HG03045 (cell line): ENCODE results near the gene FEN1.

ENCODE experiments used
- ATAC-seq: cut with Tn5 transposase; IDR thresholded peaks from one replicate; pipeline ENCODE4 v1.9.1; 2021; ENCODE audit warnings: mild to moderate bottlenecking, moderate library complexity; ENCODE audit not compliant: unreplicated experiment

Gene FEN1

DNA sequence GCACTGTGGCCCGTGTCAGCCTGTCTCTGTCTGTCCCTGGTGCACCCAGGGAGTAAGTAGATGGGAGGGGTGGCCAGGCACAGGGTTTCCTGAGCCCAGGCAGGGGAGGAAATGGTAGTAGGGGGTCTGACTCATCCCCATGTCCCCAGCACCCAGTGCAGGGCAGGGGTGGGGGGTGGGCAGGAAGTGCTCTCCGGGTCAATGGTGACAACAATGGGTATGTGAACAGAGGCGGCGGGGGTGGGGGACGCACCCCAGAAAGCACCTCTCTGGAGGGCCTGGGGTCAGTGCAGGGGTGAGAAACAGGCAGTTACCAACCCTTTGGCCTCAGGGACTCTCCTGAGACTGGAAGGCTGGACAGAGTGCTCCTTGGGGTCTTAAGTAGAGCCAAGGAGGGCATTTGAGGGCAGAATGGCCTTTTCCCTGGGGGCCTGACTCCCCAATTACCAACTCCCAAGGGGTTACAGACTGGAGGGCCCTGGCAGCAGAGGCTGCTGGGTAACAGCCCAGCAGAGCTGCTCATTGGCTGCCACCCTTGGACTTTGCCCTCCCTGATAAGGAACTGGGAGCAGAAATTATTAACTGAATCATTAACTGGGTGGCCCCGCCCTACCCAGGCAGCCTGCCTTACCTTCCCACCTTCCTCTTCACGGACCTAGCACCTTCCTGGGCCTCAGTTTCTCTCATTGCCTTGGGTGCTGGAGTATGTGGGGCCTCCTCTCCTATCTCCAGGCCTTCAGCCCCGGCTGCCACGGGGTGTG, 36.1 kb upstream of the FEN1 start:
- no peak for ATAC-seq

DNA sequence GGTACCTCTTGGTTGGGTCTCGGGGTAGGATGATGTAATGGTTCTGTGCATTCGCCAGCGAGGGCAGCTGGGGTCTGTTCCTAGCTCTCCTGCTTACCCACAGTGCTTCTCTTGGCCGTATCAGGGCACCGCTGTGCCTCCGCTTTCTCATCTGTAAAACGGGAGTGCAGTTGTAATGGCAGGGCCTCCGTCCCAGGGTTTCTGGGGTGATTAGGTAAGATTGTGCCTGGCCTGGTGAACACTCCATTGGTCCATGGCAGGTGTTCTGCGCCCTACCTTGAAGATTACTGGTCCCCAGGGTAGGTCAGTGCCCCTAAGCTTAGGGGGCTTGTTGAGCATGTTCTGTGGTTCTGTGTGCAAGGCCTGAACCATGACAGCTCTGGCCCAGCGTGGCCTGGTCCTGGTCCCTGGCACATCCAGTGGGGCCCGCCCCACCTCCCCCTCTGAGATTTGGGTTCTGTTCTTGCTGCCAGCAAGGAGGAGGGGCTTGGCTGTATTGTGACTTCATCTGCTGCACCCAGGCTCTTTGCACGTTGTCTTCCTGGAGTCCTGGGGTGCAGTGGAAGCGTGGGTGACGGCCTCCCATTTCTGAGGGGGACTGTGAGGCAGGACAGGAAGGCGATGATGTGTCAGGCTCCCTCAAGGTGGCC, 35.4 kb upstream of the FEN1 start:
- no peak for ATAC-seq

DNA sequence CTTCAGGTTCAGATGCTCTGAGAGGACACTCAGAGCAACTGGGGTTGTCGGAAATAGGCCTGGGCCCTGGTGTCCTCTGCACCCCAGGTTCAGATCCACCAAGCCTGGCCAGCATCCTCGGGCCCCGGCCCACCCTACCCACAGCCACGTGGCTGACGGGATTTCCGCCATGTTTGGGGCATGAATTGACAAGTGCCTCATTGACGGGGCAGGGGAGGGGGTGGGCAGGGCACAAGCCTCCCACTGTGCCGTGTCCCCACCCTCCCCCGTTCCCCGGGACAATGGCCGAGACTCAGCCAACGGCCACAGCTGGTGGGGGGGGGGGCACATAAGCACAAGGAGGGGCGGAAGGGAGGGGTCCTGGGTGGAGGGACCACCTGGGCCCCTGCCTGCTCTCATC, 31.8 kb upstream of the FEN1 start:
- ATAC-seq, result no peak

DNA sequence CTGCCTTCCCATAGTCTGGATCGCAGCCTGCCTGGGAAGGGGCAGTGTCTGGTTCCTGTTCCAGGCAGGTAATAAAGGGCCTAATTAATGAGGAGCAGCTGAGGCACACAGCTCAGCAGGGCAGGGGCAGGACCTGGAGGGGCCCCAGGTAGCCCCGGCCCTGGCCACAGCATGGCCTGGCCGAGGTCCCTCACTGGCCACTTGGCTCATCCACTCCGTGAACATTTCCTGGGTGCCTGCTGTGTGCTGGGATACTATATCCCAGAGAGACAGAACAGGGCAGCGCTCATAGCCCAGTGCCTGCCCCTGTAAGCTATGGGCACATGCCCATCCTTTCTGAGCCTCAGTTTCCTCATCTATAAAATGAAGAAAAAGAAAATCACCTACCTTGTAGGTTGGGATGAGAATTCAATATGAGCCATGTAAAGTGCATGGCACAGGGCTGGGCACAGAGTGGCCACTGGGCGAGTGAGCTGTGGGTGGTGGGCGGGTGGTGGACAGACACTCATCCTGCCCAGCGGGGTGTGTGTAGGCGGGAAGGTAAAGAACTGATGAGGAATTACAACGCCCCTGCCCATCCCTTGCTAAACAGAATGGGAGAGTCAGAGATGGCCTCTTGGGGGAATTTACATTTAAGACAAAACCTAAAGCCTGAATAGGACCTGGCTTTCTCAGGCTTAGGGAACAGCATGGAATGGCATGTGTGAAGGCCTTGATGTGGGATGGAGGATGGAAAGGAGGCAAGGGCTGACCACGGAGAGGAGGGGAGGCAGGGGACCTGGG, 31.1 kb upstream of the FEN1 start:
- no peak for ATAC-seq

DNA sequence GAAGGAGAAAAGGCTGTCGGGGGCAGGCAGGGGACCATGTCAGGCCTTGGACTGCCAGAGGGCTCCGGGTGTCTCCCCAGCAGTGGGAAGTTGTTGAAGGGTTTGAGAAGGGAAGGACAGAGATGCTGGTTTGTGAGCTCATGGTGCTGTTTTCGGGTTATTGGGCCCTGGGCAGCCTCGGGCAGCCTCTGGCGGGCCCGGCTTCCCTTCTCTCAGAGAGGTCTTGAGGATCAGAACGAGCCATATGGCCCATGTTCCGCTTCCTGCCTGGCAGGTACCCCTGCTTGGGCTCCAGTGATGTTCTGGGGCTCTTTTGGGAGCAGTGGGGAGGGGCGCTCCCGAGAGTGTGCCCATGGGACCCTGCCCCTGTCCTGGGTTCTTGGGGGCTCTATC, 30.5 kb upstream of the FEN1 start:
- no peak for ATAC-seq

DNA sequence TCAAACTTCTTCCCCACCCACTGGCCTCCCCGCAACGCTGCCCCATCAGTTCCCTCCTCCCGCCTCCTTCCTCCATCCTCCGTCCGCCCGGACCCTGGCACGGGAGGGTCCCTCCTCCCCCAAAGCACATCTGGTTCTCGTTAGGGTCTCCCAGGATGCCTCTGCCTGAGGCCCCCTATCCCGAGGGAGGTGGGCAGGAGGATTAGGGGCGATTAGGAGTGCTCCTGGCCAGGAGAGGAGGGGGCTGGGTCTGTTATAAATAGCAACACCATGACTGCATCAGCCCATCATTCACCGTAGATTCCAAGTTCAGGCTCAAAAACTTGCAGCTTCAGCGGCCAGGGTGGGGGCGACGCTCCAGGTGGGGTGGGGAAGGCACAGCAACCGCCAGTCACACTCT, 29.9 kb upstream of the FEN1 start:
- ATAC-seq, result no peak

DNA sequence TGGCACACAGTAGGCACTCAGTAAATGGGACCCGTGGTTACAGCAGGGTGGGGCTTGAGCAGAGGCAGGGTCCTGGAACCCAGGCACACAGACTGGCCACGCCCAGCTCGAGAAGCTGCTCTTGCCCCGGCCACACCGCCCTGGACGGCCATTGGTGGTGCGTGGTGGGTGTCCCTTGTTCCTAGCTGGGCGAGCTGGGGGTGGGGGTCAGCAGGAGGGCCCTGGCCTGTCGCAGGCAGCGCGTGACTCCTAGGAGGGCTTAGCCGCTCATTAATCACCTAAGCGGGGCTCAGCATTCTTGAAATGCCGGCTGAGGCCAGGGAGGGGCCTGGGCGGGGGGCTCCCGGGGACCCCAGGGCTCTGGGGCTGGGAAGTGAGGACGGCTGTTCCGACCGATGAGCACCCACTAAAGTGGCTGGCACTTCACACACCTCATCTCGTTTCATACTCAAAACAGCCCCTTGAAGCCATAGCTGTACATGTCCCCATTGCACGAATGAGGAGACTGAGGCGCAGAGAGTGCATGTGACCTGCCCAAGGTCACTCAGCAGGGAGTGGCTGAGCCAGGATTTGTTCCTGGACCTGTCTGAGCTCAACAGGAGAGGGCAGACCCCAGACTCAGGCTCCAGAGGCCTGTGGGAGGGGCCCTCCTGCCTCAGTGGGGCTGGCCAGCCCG, 28.6 kb upstream of the FEN1 start:
- no peak for ATAC-seq

DNA sequence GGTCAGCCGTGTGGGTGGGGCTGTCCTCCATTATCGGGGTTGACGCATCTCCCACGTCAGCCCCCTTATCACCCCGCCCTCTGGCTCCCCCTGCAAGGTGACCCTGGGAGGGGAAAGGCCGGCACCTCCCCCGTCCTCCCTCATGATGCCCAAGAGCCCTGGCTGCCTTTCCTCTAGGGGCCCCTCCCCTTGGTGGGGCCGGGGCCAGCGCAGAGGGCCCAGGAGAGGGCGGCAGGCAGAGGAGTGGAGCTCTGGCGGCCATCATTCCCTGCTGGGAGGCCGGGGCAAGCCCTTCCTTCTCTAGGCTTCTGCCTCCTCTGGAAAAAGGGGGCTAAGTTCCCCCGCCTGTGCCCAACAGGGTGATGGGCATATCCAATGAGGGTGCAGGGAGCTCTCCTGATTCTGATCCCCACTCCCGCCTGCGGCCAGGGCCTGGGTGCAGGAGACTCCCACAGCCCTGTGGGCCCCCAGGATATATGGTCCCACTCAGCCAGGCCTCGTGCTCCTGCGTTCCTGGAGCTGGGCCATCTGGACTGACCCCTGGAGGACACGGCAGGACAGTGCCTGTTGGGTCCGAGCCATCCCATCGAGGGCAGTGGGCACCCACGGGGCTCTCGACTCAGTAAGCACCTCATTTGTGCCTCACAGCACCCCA, 28.0 kb upstream of the FEN1 start:
- ATAC-seq, result no peak

DNA sequence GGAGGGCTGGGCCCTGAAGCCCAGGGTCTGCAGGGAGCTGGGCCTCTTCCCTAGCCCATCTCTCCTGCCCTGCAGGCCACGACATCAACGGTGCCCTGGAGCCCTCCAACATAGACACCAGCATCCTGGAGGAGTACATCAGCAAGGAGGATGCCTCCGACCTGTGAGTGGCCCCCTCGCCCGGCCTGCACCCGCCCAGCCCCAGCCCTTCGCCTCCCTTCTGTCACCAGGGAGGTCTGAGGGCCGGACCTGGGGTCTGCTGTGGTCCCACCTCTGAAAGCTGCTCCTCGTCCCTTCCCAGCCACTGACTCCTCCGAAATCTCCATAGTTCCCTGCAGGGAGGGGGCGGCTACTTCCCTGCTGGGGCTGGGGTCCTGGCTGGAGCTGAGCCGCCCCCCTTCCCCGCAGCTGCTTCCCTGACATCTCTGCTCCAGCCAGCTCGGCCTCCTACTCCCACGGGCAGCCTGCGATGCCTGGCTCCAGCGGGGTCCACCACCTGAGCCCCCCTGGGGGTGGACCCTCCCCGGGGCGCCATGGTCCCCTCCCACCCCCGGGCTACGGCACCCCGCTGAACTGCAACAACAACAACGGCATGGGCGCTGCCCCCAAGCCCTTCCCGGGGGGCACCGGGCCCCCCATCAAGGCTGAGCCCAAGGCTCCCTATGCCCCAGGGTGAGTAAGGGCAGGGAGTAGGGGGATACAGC, 27.0 kb upstream of the FEN1 start:
- ATAC-seq, result no peak

DNA sequence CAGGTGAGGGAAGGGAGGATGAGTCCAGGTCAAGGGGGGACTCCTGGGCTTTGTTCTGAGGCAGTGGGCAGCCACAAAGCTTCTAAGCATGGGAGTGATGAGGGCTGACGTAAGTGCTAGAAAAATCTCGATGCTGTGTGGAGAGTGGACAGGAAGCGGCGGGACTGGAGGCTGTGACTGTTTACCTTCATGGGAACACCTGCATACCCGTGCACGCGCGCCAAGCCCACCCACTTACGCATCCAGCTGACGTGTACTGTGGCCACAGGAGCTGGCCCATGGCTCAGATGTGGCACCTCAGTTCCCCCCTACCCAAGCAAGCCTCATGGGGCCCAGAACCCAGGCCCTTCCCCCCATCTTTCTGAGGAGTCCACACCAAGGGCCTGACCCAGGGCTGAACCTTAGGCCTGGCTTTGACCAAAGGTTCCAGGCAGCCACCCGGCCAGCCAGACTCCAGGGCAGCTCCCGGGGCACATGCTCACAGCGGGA, 26.3 kb upstream of the FEN1 start:
- ATAC-seq, result no peak

DNA sequence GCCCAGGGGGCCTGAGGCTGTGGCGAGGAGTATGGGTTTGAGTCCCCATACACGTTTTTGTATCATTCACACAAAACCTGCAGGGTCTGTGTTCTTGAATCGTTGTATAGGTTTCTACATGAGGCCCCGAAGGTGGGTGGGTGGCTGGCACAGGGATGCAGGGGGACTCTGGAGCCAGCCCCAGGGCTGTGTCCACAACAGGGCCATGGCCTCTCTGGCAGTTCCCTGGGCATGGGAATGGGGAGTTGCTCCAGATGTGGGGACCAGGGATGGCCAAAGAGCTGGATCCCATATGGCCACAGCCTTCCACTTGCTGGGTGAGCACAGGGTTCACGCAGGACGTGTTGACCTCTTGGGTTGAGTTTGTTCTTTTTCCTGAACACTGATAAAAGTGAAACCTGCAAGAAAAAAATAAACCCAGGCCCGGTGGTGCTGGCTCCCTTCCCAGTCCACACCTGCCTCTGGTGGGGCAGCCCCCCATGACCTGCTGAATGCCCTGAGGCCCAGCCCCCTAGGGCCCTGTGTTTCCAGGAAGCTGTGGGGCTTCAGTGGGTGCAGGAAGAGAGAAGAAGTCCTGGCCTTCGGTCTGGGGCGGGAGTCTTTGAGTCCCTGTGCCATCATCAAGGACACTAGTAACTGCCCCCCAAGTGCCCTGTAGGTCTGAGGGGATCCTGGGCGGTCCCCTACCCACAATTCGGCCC, 24.2 kb upstream of the FEN1 start:
- no peak for ATAC-seq

DNA sequence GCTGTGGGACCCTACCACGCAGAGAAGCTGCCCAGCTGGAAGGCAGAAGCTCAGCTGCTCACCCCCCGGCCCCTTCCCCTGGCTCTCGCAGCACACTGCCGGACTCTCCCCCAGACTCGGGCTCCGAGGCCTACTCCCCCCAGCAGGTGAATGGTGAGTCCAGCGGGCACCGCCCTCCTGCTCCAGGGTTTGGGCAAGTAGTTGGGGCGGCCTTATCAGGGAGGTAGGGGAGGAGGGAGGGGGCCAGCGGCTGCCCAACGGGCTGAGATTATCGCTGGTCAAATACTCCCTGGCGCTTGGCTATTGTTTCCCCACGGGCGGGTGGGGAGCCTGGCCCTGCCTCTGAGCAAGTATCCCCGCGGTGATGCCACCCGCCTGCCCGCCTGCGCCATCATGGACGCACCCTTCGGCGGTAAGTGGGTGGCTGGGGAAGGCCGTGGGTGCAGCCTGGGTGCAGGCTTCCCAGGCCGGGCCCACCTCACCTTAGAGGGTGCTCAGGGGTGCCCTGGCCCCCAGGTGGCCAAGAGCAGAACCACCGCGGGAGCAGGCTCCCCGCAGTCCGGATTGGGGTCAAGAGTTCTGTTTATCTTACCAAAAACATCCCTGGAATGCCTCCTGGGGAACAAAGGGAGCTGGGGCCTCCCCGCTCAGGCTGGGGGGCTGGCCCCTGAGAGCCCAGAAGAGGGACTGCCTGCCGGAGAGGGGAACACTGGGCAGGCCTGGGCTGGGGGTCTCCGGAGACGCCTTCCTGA, 23.4 kb upstream of the FEN1 start:
- no peak for ATAC-seq

DNA sequence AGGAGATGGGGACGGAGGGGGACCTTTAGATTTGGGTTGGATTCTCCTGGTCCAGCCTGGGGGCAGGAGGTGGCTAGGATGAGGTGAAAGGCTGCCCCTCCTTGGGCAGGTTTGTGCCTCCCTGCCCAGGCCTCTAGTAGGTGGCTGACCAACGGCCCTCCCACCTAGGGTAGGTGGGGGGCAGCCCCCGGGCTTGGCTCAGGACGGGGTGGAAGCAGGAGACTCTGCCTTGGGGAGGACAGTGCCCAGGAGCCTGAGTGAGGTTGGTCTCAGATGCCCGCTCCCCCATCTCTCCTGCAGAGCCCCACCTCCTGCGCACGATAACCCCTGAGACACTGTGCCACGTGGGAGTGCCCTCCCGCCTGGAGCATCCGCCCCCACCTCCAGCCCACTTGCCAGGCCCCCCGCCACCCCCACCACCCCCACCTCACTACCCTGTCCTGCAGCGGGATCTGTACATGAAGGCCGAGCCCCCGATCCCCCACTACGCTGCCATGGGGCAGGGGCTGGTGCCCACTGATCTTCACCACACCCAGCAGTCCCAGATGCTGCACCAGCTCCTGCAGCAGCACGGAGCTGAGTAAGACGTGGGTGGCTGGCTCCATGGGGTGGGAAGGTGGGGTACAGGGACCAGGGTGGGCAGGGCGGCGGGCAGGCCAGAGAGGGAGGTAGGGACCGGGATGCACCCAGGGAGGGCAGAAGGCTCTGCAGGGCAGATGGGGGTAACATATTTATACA, 22.6 kb upstream of the FEN1 start:
- ATAC-seq, result no peak

DNA sequence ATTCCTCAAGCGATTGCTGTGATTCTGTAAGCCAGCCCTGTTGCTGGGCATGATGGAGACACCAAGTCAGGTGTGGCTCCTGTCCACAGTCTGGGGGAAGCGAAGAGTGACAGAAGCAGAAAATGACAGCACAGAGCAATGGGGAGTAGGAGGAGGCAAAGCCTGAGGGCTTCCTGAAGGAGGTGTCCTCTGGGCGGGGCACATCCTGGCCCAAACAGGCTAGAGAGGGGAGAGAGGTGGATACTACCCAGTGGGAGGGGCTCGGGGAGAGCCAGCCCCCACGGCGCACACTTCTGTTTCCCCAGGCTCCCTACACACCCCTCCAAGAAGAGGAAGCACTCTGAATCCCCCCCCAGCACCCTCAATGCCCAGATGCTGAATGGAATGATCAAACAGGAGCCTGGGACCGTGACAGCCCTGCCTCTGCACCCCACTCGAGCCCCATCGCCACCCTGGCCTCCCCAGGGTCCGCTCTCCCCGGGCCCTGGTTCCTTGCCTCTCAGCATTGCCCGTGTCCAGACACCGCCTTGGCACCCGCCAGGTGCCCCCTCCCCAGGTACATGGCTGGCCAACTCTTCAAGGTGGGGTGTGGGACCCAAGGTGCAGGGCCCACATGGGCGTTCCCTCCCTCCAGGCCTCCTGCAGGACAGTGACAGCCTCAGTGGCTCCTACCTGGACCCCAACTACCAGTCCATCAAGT, 21.4 kb upstream of the FEN1 start:
- ATAC-seq, result no peak

DNA sequence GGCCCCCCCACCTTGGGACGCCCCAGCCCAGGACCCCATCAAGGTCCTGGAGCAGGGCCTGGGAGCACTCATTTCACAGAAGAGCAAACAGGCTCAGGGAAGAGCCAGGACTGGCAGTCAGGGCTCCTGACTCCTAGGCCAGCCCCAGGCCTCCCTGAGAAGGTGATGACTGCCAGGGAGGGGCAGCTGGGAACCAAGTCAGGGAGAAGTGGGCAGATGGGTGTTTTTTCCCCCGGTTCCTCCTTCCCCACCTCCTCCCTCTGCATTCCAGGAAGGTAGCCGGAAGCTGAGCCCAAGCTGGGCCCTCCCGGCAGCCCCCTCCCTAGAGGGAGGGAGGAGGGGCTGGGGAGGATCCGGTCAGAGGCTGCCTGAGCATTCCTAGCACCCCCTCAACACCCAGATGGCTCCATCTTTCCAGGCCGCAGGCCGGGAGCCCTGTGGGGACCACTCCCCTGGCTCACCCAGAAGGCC, 20.7 kb upstream of the FEN1 start:
- no peak for ATAC-seq

DNA sequence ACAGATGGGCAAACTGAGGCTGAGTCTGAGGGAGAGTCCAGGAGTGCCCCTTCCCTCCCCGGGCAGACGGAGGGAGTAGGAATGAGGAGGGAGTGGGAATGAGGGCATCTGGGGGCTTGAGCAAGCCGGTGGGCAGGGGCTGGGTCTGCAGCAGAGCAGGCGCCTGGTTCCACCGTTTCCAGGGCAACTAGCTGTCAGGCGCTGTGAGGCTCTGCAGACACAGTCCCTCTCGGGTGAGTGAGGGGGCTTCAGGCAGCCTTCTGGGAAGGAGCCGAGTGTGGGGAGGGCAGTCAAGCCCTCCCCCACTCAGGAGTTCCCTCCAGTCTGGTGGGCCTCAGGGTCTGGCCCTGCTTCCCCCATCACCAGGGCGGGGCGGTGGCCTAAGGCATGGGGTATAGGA, 19.4 kb upstream of the FEN1 start:
- ATAC-seq, result no peak

DNA sequence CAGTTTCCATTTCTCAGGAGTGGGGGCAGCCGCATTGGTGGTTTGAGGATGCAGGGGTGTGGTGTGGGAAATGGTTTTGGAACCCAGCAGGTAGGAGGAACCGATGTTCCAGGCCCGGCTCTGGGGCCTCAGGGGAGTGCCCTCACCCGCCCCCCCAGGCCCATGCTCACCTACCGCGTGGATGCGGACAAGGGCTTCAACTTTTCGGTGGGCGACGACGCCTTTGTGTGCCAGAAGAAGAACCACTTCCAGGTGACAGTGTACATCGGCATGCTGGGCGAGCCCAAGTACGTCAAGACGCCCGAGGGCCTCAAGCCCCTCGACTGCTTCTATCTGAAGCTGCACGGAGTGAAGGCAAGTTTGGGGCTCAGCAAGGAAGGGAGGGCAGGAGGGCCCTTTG, 18.9 kb upstream of the FEN1 start:
- no peak for ATAC-seq
